Measurements from ENCODE around the gene DNAJB8.

Gene DNAJB8

GRCh38 chr3:128483657-128484403 is 17.1 kb upstream of the DNAJB8 start:
- no peaks in the 10 kb centered on the region for H3K9me3 Mint-ChIP-seq
- no peak overlapping the region for H3K4me3 Mint-ChIP-seq
- peaks cover 49% of the 10 kb centered on the region for H3K4me1 Mint-ChIP-seq (ENCODE audit: low read depth)
- H3K27ac Mint-ChIP-seq, result no peak overlapping the region
- no peaks in the 10 kb centered on the region for H3K36me3 Mint-ChIP-seq (ENCODE audit: low read depth)
- peaks cover 96% of the 10 kb centered on the region for H3K27me3 Mint-ChIP-seq
- intact Hi-C loops (cut with micrococcal nuclease), result no loop called here

DNA sequence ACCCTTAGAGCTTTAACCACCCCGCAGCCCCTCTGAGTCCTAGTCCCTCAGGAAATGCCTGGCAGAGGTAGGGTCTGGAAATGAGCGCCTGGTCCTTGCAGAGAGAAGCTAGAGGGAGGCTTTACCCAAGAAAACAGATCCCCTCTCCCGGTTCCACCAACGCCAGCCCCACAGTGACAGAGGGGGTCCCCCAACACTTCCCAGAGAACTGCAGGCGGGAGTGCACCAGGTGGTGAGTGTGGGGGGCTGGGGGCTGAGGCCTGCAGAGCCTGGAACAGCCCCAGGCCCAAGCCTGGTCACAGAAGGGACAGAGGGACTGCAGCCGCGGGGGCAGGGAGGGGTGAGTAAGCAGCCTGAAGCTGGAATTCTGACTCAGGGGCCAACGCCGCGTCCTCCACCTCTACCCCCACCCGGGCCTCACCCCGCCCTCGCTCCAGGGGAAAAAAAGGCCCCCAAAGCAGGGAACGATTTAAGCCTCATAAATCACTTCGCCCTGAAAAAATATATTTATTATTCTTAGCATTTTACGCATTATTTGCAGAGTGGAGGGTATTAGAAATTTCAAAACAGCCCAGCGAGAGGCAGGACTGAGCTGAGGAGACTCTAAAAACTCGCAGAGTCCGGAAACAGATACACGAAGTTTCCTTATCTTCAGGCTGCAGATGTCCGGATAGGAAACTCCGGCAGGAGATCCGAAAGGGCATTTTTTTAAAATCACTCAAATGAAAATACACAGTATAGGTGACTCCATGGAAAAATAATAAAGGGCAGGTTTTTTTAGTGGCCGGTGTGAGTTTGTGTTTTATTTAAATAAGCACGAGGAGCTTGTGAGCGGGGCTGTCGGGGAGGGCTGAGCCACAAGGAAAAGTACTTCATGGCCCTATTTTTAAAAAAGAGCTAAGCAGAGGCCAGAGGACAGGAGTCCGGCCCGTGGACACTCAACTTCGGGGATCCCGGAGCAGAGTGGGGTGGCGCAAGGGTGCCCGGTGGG is 16.3 kb upstream of the DNAJB8 start:
- Mint-ChIP-seq H3K9me3 (no peaks in the 10 kb centered on the region), H3K27ac (no peak overlapping the region)

GRCh38 chr3:128482175-128482574 is 15.5 kb upstream of the DNAJB8 start:
- no peak overlapping the region for H3K4me3 Mint-ChIP-seq
- H3K9me3 Mint-ChIP-seq, result no peaks in the 10 kb centered on the region
- peaks cover 35% of the 10 kb centered on the region for H3K4me1 Mint-ChIP-seq (ENCODE audit: low read depth)
- intact Hi-C loops (cut with micrococcal nuclease), result no loop called here
- H3K27ac Mint-ChIP-seq, result no peak overlapping the region
- H3K36me3 Mint-ChIP-seq (ENCODE audit: low read depth), result no peaks in the 10 kb centered on the region
- H3K27me3 Mint-ChIP-seq, result peaks cover 86% of the 10 kb centered on the region

More for the DNA sequence above, 16.3 kb upstream of the DNAJB8 start:
- Mint-ChIP-seq H3K4me3 (no peak overlapping the region), H3K36me3 (ENCODE audit: low read depth) (no peaks in the 10 kb centered on the region), H3K27me3 (peaks cover 91% of the 10 kb centered on the region), H3K4me1 (ENCODE audit: low read depth) (peaks cover 40% of the 10 kb centered on the region)
- intact Hi-C loops (cut with micrococcal nuclease), result no loop called here

DNA sequence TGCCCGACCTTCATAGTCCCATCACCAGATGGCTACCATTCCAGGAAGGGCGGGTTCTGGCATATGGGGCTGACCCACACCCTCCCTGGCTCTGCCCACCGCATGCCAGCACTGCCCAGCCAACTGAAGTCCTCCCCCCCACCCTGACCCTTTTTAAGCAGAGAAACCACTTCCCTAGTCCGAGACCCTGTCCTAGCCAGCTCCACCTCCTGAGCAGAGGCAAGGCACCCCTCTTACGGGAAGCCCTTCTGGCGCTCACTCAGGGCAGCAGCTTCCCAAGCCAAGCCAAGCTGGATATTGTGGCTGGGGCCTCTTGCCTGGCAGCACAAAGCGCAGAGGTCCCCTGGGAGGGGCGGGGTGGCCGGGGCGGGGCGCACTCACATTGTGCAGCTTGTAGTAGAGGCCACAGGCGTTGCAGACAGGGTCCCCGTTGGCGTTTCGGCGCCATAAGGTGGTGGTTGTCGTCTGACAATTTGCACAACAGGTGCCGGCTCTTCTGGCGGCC is 14.8 kb upstream of the DNAJB8 start:
- peaks cover 28% of the 10 kb centered on the region for H3K4me1 Mint-ChIP-seq (ENCODE audit: low read depth)
- no peaks in the 10 kb centered on the region for H3K9me3 Mint-ChIP-seq
- H3K4me3 Mint-ChIP-seq, result no peak overlapping the region
- intact Hi-C loops (cut with micrococcal nuclease), result no loop called here
- H3K36me3 Mint-ChIP-seq (ENCODE audit: low read depth), result no peaks in the 10 kb centered on the region
- peaks cover 82% of the 10 kb centered on the region for H3K27me3 Mint-ChIP-seq
- no peak overlapping the region for H3K27ac Mint-ChIP-seq

DNA sequence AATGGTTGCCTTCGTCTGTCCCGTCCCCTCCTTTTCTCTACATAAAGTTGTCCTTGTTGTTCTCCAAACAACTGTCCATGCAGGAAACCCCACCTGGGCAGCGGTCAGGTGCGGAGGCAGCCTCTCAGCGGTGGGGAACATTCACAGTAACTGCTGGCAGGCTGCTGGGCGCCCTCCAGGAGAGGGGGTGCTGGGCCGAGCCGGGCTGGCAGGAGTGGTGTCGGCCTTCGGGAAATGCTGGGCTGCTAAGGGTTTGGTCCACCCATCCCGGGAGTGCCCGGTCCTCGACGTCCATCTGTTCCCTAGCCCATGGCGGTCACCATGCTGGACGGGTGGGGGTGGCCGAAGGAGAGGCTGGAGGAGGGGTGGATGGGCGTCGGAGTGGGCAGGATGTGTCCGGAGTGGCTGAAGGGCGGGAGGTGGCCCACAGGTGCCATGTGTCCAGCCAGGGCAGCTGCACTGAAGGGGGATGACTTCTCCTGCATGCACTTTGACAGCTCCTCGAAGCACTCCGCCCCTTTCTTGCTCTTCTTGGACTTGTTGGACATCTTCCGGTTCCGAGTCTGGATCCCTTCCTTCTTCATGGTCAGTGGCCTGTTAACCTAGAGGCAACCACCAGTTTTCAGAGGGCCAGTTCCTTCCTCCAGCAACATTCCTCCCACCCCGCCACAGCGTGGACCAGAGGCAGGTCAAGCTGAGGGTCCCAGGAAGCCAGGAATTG is 14.2 kb upstream of the DNAJB8 start:
- no peak overlapping the region for H3K27ac Mint-ChIP-seq
- H3K4me3 Mint-ChIP-seq, result no peak overlapping the region
- intact Hi-C loops (cut with micrococcal nuclease), result no loop called here
- peaks cover 22% of the 10 kb centered on the region for H3K4me1 Mint-ChIP-seq (ENCODE audit: low read depth)
- no peaks in the 10 kb centered on the region for H3K36me3 Mint-ChIP-seq (ENCODE audit: low read depth)
- peaks cover 76% of the 10 kb centered on the region for H3K27me3 Mint-ChIP-seq
- H3K9me3 Mint-ChIP-seq, result no peaks in the 10 kb centered on the region

DNA sequence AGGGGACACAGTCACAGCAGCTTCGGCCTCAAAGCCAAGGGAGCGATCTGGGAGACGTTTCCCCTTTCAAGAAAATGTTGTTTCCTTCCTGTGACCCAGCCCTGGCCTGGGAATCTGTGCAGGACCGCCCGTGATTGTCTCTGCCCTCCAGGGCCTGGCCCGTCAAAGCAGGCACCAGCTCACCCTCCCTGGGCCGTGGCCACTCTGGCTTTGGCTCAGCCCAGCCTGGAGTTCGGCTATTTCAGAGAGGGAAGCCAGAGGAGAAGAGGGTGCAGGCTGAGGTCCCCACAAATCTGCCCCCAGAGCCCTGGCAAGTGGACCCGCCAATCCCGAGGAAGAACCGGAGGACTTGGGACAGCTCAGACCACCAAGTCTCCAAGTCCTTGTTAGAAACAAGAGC is 13.6 kb upstream of the DNAJB8 start:
- Mint-ChIP-seq H3K36me3 (ENCODE audit: low read depth) (no peaks in the 10 kb centered on the region), H3K9me3 (no peaks in the 10 kb centered on the region), H3K4me3 (no peak overlapping the region), H3K27me3 (peaks cover 70% of the 10 kb centered on the region), H3K27ac (no peak overlapping the region), H3K4me1 (ENCODE audit: low read depth) (peaks cover 22% of the 10 kb centered on the region)
- intact Hi-C loops (cut with micrococcal nuclease), result no loop called here

- Mint-ChIP-seq H3K36me3 (ENCODE audit: low read depth) (no peaks in the 10 kb centered on the region), H3K27ac (no peak overlapping the region), H3K27me3 (peaks cover 63% of the 10 kb centered on the region), H3K9me3 (no peaks in the 10 kb centered on the region), H3K4me1 (ENCODE audit: low read depth) (peaks cover 22% of the 10 kb centered on the region), H3K4me3 (no peak overlapping the region)
- intact Hi-C loops (cut with micrococcal nuclease), result no loop called here
Observed at GRCh38 chr3:128479558-128480086, 12.9 kb upstream of the DNAJB8 start.

DNA sequence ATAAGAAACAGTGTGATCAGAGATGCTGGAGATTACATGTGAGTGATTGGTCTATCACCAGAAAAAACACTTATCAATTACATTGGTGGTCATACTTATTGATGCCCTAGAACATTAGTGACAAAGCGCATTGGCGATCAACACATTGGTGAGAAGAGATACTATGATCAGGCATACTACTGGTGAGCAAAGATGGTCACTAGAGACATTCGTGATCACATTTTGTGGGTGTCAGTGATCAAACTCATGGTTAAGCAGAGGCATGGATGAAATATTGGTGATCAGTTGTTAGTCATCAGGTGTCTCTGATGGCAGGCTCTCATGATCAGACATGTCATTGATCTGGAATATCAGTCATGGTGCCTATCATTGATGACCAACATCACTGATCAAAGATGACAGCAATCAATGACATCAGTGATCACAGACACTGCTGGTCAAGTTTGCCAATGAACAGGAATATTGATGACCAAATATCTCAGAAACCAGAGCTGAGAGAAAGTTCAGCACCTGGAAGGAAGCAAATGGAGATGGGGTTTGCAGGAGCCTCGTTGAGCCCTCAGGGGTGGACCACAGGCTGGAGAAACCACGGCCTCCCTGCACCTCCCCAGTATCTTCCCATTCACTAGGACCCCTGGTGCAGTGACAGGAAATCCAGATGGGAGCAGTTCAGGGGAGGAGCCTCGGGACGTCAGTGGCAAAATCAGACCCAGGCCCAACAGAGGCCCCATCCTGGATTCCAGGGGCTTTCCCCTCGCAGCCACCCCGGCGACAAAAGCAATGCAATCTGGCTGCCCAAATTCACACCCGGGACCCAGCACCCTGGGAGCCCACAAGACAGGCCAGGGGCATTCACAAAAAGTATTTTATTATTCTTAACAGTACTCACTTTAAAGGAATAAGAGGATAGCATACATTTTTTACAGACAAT is 12.2 kb upstream of the DNAJB8 start:
- no peaks in the 10 kb centered on the region for H3K36me3 Mint-ChIP-seq (ENCODE audit: low read depth)
- no peak overlapping the region for H3K27ac Mint-ChIP-seq
- H3K4me3 Mint-ChIP-seq, result no peak overlapping the region
- peaks cover 15% of the 10 kb centered on the region for H3K4me1 Mint-ChIP-seq (ENCODE audit: low read depth)
- intact Hi-C loops (cut with micrococcal nuclease), result no loop called here
- no peaks in the 10 kb centered on the region for H3K9me3 Mint-ChIP-seq
- H3K27me3 Mint-ChIP-seq, result peaks cover 57% of the 10 kb centered on the region

GRCh38 chr3:128476659-128477058 is 10.0 kb upstream of the DNAJB8 start:
- Mint-ChIP-seq H3K4me1 (ENCODE audit: low read depth) (no peaks in the 10 kb centered on the region), H3K27ac (no peak overlapping the region), H3K36me3 (ENCODE audit: low read depth) (no peaks in the 10 kb centered on the region), H3K9me3 (no peaks in the 10 kb centered on the region), H3K27me3 (peaks cover 40% of the 10 kb centered on the region), H3K4me3 (no peak overlapping the region)
- intact Hi-C loops (cut with micrococcal nuclease), result no loop called here

- intact Hi-C loops (cut with micrococcal nuclease), result no loop called here
- Mint-ChIP-seq H3K4me1 (ENCODE audit: low read depth) (no peaks in the 10 kb centered on the region), H3K27ac (no peak overlapping the region), H3K9me3 (no peaks in the 10 kb centered on the region), H3K4me3 (no peak overlapping the region), H3K27me3 (peaks cover 32% of the 10 kb centered on the region), H3K36me3 (ENCODE audit: low read depth) (no peaks in the 10 kb centered on the region)
Observed at GRCh38 chr3:128475355-128475754, 8.7 kb upstream of the DNAJB8 start.

- Mint-ChIP-seq H3K36me3 (ENCODE audit: low read depth) (no peaks in the 10 kb centered on the region), H3K4me3 (no peak overlapping the region), H3K4me1 (ENCODE audit: low read depth) (no peaks in the 10 kb centered on the region), H3K9me3 (no peaks in the 10 kb centered on the region), H3K27me3 (peaks cover 20% of the 10 kb centered on the region), H3K27ac (no peak overlapping the region)
- intact Hi-C loops (cut with micrococcal nuclease), result no loop called here
Observed at GRCh38 chr3:128473737-128474136, 7.0 kb upstream of the DNAJB8 start.

DNA sequence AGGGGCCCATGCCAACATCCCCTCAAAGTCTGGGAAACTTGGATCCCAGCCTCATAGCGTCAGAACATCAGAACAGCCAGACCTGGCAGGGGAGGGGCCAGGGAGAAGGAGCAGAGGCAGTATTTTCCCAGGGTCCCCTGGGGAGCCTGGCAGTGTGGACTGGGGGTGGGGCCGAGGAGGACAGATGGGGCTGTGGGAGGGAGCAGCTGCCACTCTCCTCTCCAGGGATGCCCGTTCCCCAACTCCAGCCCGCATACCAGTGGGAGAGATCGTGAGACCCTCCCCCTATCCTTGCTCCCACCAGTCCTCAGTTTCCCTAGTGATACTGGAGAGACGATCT is 6.5 kb upstream of the DNAJB8 start:
- no peak overlapping the region for H3K4me3 Mint-ChIP-seq
- no peaks in the 10 kb centered on the region for H3K36me3 Mint-ChIP-seq (ENCODE audit: low read depth)
- H3K27ac Mint-ChIP-seq, result no peak overlapping the region
- H3K9me3 Mint-ChIP-seq, result no peaks in the 10 kb centered on the region
- peaks cover 19% of the 10 kb centered on the region for H3K27me3 Mint-ChIP-seq
- H3K4me1 Mint-ChIP-seq (ENCODE audit: low read depth), result no peaks in the 10 kb centered on the region
- intact Hi-C loops (cut with micrococcal nuclease), result no loop called here

Data from dendritic cell treated with granulocyte-macrophage colony-stimulating factor and Interleukin-4, amounts not matched to agents 40 ng/mL and 50 ng/mL, for 4 days (primary cell).